ENCODE results near the gene PLA2G4E.

The PLA2G4E gene

DNA sequence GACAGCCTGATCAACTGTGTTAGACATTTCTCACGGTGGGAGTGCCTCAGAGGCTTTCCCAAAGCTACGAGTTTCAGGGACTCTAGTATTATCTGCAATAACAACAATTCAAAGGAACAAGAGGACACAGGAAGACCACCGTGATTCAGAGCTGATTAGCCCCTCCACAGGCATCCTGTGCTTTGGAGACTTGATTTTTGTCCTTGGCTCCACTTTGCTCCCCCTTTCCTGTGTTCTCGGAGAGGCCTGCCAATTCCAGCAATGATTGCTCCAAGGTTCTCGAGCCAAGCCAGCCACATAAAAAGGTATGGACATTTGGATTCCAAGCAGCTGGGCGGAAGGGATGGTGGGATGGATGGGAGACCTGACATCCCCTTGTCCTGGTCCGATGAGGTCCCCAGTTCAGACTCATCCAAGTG, 62.8 kb downstream of the PLA2G4E start:
- DNase-seq (ENCODE audit: extremely low read depth, low read depth): no peak
- TF ChIP-seq, protein P1, sequence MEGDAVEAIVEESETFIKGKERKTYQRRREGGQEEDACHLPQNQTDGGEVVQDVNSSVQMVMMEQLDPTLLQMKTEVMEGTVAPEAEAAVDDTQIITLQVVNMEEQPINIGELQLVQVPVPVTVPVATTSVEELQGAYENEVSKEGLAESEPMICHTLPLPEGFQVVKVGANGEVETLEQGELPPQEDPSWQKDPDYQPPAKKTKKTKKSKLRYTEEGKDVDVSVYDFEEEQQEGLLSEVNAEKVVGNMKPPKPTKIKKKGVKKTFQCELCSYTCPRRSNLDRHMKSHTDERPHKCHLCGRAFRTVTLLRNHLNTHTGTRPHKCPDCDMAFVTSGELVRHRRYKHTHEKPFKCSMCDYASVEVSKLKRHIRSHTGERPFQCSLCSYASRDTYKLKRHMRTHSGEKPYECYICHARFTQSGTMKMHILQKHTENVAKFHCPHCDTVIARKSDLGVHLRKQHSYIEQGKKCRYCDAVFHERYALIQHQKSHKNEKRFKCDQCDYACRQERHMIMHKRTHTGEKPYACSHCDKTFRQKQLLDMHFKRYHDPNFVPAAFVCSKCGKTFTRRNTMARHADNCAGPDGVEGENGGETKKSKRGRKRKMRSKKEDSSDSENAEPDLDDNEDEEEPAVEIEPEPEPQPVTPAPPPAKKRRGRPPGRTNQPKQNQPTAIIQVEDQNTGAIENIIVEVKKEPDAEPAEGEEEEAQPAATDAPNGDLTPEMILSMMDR (IDR thresholded peaks at IDR 0.05; ENCODE audit: low read depth, low read length): no peak

DNA sequence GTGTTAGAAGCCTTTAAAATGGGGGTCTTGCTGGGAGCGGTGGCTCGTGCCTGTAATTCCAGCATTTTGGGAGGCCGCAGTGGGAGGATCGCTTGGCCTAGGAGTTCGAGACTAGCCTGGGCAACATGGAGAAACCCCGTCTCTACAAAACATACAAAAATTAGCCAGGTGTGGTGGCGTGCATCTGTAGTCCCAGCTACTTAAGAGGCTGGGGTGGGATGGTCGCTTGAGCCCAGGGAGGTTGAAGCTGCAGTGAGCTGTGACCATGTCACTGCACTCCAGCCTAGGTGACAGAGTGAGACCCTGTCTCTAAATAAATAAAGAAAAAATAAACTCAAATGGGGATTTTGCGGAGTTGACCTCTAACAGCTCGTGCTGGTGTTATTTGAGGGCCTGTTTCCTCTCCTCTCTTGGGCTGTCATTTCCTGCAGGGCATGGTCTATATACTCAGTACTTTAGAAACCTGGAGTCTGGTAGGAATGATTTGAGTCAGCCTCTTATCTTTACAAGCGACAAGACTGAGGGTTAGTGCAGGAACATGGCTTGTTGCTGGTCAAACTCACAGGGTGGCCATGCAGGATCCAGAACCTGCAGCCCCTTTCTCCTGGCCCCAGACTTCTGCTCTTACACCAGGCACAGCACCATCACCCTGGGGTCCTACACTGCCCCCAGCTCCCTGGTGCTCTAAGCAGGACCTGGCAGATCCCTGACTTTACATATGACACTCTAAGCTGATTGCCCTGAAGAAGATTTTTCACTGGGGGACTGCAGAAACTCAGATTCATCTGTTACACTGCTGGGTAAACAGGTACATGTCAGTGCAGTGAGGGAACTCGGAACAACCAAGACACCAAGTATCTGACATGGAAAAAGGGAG, 63.6 kb downstream of the PLA2G4E start:
- no peak for DNase-seq (ENCODE audit: extremely low read depth, low read depth)

DNA sequence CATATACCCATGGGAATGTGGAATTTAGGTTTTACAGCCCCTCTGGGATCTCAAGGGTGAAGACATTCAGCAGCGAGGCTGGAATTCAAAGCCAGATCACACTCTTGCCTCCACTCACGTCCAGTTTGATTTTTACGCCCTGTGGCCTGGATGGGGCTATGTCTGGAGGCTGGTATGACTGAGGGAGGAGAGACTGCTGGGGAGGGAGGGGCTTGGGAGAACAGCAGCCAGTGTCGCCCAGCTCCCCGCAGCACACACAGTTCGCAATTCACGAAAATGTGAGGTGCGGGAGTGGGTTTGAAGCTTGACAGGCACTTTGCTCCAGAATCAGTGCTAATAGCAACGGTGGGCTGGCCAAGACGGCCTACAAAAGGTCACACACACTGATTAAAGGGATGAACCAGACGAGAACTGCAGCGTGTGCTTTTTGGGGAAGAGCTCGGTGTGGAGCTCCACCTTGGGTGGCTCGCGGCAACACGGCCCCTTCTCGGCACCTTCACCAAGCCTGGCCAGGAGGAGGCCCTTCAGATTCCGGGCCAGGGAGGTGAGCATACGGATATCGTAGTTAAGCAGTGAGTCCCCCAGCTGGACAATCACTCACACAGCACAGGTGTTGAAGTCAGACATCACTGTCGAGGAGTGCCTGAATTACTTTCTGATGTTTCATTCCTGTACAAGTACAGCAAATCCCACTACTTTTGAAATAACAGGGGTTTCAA, 64.9 kb downstream of the PLA2G4E start:
- TF ChIP-seq, protein P1 (IDR thresholded peaks at IDR 0.05; ENCODE audit: low read depth, low read length): no peak
- no peak for DNase-seq (ENCODE audit: extremely low read depth, low read depth)

More for the DNA sequence above, 63.6 kb downstream of the PLA2G4E start:
- TF ChIP-seq, protein P1 (IDR thresholded peaks at IDR 0.05; ENCODE audit: low read depth, low read length): no peak

- no peak for DNase-seq (ENCODE audit: extremely low read depth, low read depth)
- TF ChIP-seq, protein P1 (IDR thresholded peaks at IDR 0.05; ENCODE audit: low read depth, low read length): no peak
Observed at GRCh38 chr15:41955100-41955499, 65.7 kb downstream of the PLA2G4E start.

GRCh38 chr15:41954036-41954435, 66.8 kb downstream of the PLA2G4E start:
- TF ChIP-seq, protein P1 (IDR thresholded peaks at IDR 0.05; ENCODE audit: low read depth, low read length): no peak
- no peak for DNase-seq (ENCODE audit: extremely low read depth, low read depth)

DNA sequence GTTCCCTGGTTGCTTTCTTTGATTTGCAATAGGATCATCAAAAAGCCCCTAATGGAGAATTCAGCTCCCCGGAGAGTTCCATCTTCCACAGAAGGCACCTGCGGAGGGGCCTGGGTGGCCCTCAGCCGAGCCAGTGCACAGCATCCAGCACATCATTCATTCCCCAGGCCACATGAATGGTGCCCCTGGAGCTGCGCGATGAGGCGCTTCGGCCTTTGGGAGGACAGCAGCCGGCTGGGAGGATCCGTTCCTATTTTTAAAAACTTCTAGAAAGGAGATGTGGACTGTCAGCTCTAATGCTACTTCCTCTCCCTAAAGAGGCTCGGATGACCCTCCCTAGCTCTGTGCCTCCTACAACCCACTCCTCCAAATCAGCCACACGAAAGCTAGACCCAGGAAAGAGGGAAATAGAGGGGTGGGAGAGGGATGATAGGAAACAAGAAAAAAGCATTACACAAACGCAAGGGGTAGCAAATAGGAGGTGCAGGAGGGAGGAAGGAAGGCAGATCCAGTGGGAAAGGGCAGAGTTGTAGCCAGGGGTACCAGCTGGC, 68.8 kb downstream of the PLA2G4E start:
- TF ChIP-seq, protein P1 (IDR thresholded peaks at IDR 0.05; ENCODE audit: low read depth, low read length): no peak

GRCh38 chr15:41951571-41951970, 69.3 kb downstream of the PLA2G4E start:
- DNase-seq (ENCODE audit: extremely low read depth, low read depth): no peak
- TF ChIP-seq, protein P1 (IDR thresholded peaks at IDR 0.05; ENCODE audit: low read depth, low read length): no peak

More for the DNA sequence above, 68.8 kb downstream of the PLA2G4E start:
- DNase-seq (ENCODE audit: extremely low read depth, low read depth): no peak
